ENCODE results near the gene PFKFB3.

DNA sequence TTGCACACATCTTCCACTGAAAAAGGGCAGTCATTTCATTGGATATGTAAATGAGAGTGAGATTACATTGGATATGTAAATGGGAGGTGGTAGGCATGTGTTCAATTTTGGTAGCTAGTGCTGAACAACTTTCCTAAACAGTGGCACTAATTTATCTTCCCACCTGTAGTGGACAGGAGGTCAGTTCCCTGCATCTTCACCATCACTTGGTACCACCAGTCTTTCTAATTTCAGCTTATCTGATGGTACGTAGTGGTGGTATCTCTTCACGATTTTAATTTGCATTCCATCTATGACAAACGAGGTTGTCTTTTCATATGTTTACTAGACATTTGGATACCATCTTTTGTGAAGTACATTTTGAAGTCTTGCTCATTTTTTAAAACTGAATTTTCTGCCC is 58.1 kb downstream of the PFKFB3 start:
- no peak for TF ChIP-seq POLR2A (IDR thresholded peaks at IDR 0.05)
- TF ChIP-seq, protein P1, sequence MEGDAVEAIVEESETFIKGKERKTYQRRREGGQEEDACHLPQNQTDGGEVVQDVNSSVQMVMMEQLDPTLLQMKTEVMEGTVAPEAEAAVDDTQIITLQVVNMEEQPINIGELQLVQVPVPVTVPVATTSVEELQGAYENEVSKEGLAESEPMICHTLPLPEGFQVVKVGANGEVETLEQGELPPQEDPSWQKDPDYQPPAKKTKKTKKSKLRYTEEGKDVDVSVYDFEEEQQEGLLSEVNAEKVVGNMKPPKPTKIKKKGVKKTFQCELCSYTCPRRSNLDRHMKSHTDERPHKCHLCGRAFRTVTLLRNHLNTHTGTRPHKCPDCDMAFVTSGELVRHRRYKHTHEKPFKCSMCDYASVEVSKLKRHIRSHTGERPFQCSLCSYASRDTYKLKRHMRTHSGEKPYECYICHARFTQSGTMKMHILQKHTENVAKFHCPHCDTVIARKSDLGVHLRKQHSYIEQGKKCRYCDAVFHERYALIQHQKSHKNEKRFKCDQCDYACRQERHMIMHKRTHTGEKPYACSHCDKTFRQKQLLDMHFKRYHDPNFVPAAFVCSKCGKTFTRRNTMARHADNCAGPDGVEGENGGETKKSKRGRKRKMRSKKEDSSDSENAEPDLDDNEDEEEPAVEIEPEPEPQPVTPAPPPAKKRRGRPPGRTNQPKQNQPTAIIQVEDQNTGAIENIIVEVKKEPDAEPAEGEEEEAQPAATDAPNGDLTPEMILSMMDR (IDR thresholded peaks at IDR 0.05) = no peak
